HepG2 (cell line): Measurements from ENCODE around the gene HLF. TPM values are rescaled to one million over a fixed set of nuclear protein-coding genes. Genes with fewer than 3 reads are reported as not detected.
A peak's percentile ranks its signal among the peaks of the same experiment; 100 is the strongest.

Source experiments
- CREB3 ChIP-seq: sonication (generic); formaldehyde crosslinking; IDR thresholded peaks from 2 replicates; pipeline ENCODE4 v1.5.0; 2020; ENCODE audit warnings: missing genetic modification reagents
- DRAP1 ChIP-seq: IDR thresholded peaks from 2 replicates; pipeline ENCODE4 v1.6.1; 2016; ENCODE audit warnings: missing genetic modification reagents, missing compliant biosample characterization
- KAT2B ChIP-seq: fragments of 150-350 bp; IDR thresholded peaks from 2 replicates; pipeline ENCODE4 v1.6.1; 2014; ENCODE audit warnings: low read depth, low read length, borderline replicate concordance
- NCOA1 ChIP-seq: sonication (generic); formaldehyde crosslinking; IDR thresholded peaks from 2 replicates; pipeline ENCODE4 v1.9.0; 2021; ENCODE audit warnings: missing genetic modification reagents
- NR2F2 ChIP-seq: IDR thresholded peaks from 2 replicates; pipeline ENCODE4 v1.6.1; 2012; ENCODE audit warnings: low read depth, inconsistent platforms, borderline replicate concordance
- PHF8 ChIP-seq: sonication (generic); formaldehyde crosslinking; IDR thresholded peaks from 2 replicates; pipeline ENCODE4 v1.5.0; 2020; ENCODE audit warnings: missing genetic modification reagents
- REXO4 ChIP-seq: sonication (generic); formaldehyde crosslinking; IDR thresholded peaks from 2 replicates; pipeline ENCODE4 v1.8.0; 2022; ENCODE audit warnings: missing genetic modification reagents, mild to moderate bottlenecking, borderline replicate concordance
- XBP1 ChIP-seq: sonication (generic); formaldehyde crosslinking; IDR thresholded peaks from 2 replicates; pipeline ENCODE4 v1.5.0; 2020; ENCODE audit warnings: missing genetic modification reagents
- ZBED4 ChIP-seq: sonication (generic); formaldehyde crosslinking; IDR thresholded peaks from 2 replicates; pipeline ENCODE4 v1.4.0; 2020; ENCODE audit warnings: missing genetic modification reagents, borderline replicate concordance
- ZBTB1 ChIP-seq: sonication (generic); formaldehyde crosslinking; IDR thresholded peaks from 2 replicates; pipeline ENCODE4 v1.4.0; 2020; ENCODE audit warnings: missing genetic modification reagents, borderline replicate concordance
- ZEB1 ChIP-seq: IDR thresholded peaks from 2 replicates; pipeline ENCODE4 v1.6.1; 2012; ENCODE audit warnings: mild to moderate bottlenecking, low read depth, inconsistent platforms; ENCODE audit not compliant: insufficient replicate concordance
- ZFP36L1 ChIP-seq: sonication (generic); formaldehyde crosslinking; IDR thresholded peaks from 2 replicates; pipeline ENCODE4 v1.8.0; 2022; ENCODE audit warnings: mild to moderate bottlenecking, missing genetic modification reagents, moderate library complexity
- ZFYVE20 ChIP-seq: sonication (generic); formaldehyde crosslinking; IDR thresholded peaks from 2 replicates; pipeline ENCODE4 v1.8.0; 2023; ENCODE audit warnings: low read depth, mild to moderate bottlenecking, moderate library complexity, missing genetic modification reagents, borderline replicate concordance
- ZMAT3 ChIP-seq: sonication (generic); formaldehyde crosslinking; conservative IDR thresholded peaks from 2 replicates; pipeline ENCODE4 v1.7.0; 2021; ENCODE audit warnings: missing genetic modification reagents
- ZNF12 ChIP-seq: sonication (generic); formaldehyde crosslinking; IDR thresholded peaks from 2 replicates; pipeline ENCODE4 v1.5.0; 2020; ENCODE audit warnings: missing genetic modification reagents
- ZNF18 ChIP-seq: sonication (generic); formaldehyde crosslinking; IDR thresholded peaks from 2 replicates; pipeline ENCODE4 v1.8.0; 2022; ENCODE audit warnings: mild to moderate bottlenecking, missing genetic modification reagents; ENCODE audit not compliant: insufficient replicate concordance
- ZNF275 ChIP-seq: sonication (generic); formaldehyde crosslinking; IDR thresholded peaks from 2 replicates; pipeline ENCODE4 v1.8.0; 2022; ENCODE audit warnings: missing genetic modification reagents, mild to moderate bottlenecking, inconsistent platforms, borderline replicate concordance
- ZNF432 ChIP-seq: sonication (generic); formaldehyde crosslinking; IDR thresholded peaks from 2 replicates; pipeline ENCODE4 v1.5.0; 2020; ENCODE audit warnings: missing genetic modification reagents, mild to moderate bottlenecking, borderline replicate concordance
- ZNF546 ChIP-seq: sonication (generic); formaldehyde crosslinking; conservative IDR thresholded peaks from 2 replicates; pipeline ENCODE4 v1.8.1; 2023; ENCODE audit warnings: mild to moderate bottlenecking, missing genetic modification reagents
- polyA plus RNA-seq, 8 experiments: library from polyadenylated mRNA; depleted of rRNA in 3 of 8; stranded (reverse) in 7 of 8; unstranded in 1 of 8; fragments of >200 nt; fragmentation: Illumina TruSeq in 4 of 8; extraction: Trizol in 4 of 8; gene quantifications; 2 replicates each; pipeline versions ENCODE4 v1.2.1 to v1.2.3, GENCODE V29; 2011 to 2016; ENCODE audit warnings: low read depth in 4 of 8, missing spikeins in 1 of 8, mixed read lengths in 1 of 8; ENCODE audit not compliant: insufficient read depth in 1 of 8
- total RNA-seq, 5 experiments: library from RNA; depleted of rRNA; stranded (reverse); fragments of >200 nt; fragmentation: Illumina TruSeq; extraction: Trizol; gene quantifications; 2 replicates each; pipeline ENCODE4 v1.2.3, GENCODE V29; 2016; ENCODE audit warnings: low read depth in 1 of 5

The HLF gene
- total and polyA plus RNA-seq, 2 of the 13 experiments (the other 11 are each of a cell fraction or from before 2014, with no cell fraction given) = 202 to 346 TPM

- peak; percentile 89 for TF ChIP-seq ZBED4 (CRISPR knock-in tag)
- TF ChIP-seq NCOA1 (CRISPR knock-in tag) = peak; percentile 77; the same call in 1 of the 2 replicates
- TF ChIP-seq ZNF18 (CRISPR knock-in tag) = peak; percentile 5
- no peak for TF ChIP-seq ZBTB1
- TF ChIP-seq ZNF12 = peak; percentile 75
- no peak for TF ChIP-seq CREB3
- no peak for TF ChIP-seq REXO4
- peak; percentile 46; the same call in 1 of the 2 replicates for TF ChIP-seq NR2F2
- peak; percentile 48; the same call in 1 of the 2 replicates for TF ChIP-seq ZFP36L1 (CRISPR knock-in tag)
- no peak for TF ChIP-seq KAT2B
- no peak for TF ChIP-seq ZFYVE20 (CRISPR knock-in tag)
- TF ChIP-seq ZNF546 (CRISPR knock-in tag) = no peak
- TF ChIP-seq ZEB1 = peak; percentile 95
- no peak for TF ChIP-seq PHF8 (CRISPR knock-in tag)
- no peak for TF ChIP-seq ZNF432
- TF ChIP-seq DRAP1 (CRISPR knock-in tag) = peak; percentile 97
- TF ChIP-seq ZNF275 = no peak
- peak; percentile 36; the same call in 1 of the 2 replicates for TF ChIP-seq XBP1 (CRISPR knock-in tag)
- peak; percentile 79; the same call in 1 of the 2 replicates for TF ChIP-seq ZMAT3 (CRISPR knock-in tag)
Observed at GRCh38 chr17:55284001-55284884, 19.5 kb downstream of the HLF start (continued).
